ENCODE data around the gene CDC42EP4. TPM values are rescaled to one million over a fixed set of nuclear protein-coding genes. Genes with fewer than 3 reads are reported as not detected.

The CDC42EP4 gene
- total RNA-seq, 1 donor from 2014 or later, result 33.4 TPM

DNA sequence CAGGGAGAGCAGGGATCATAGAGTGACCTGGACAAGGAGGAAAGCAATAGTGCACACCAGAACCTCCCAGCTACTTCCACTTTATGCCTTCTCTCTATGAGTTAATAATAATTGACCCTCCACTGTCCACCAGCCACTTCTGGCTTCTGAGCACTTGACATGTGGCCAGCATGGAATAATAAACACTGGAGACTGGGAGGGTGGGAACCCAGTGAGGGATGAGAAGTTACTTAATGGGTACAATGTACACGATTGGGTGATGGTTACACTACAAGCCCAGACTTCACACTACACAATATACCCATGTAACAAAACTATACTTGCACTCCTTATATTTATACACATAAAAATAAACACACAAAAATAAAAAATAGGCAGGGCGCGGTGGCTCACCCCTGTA, 11.4 kb downstream of the CDC42EP4 start:
- H3K9me3 Mint-ChIP-seq, result peaks cover 2% of the 10 kb centered on the region
- peaks cover 31% of the 10 kb centered on the region for H3K4me1 Mint-ChIP-seq
- peaks cover 10% of the 10 kb centered on the region for H3K27me3 Mint-ChIP-seq (ENCODE audit: low read depth)
- TF ChIP-seq, protein P1, sequence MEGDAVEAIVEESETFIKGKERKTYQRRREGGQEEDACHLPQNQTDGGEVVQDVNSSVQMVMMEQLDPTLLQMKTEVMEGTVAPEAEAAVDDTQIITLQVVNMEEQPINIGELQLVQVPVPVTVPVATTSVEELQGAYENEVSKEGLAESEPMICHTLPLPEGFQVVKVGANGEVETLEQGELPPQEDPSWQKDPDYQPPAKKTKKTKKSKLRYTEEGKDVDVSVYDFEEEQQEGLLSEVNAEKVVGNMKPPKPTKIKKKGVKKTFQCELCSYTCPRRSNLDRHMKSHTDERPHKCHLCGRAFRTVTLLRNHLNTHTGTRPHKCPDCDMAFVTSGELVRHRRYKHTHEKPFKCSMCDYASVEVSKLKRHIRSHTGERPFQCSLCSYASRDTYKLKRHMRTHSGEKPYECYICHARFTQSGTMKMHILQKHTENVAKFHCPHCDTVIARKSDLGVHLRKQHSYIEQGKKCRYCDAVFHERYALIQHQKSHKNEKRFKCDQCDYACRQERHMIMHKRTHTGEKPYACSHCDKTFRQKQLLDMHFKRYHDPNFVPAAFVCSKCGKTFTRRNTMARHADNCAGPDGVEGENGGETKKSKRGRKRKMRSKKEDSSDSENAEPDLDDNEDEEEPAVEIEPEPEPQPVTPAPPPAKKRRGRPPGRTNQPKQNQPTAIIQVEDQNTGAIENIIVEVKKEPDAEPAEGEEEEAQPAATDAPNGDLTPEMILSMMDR (conservative IDR thresholded peaks at IDR 0.05), result no peak
- peaks cover 2% of the 10 kb centered on the region for H3K36me3 Mint-ChIP-seq (ENCODE audit: low read depth)
- H3K27ac Mint-ChIP-seq (ENCODE audit: unreplicated experiment), result no peak overlapping the region
- DNase-seq (ENCODE audit: low read depth, low spot score), result no peak
- no peak overlapping the region for H3K4me3 Mint-ChIP-seq

DNA sequence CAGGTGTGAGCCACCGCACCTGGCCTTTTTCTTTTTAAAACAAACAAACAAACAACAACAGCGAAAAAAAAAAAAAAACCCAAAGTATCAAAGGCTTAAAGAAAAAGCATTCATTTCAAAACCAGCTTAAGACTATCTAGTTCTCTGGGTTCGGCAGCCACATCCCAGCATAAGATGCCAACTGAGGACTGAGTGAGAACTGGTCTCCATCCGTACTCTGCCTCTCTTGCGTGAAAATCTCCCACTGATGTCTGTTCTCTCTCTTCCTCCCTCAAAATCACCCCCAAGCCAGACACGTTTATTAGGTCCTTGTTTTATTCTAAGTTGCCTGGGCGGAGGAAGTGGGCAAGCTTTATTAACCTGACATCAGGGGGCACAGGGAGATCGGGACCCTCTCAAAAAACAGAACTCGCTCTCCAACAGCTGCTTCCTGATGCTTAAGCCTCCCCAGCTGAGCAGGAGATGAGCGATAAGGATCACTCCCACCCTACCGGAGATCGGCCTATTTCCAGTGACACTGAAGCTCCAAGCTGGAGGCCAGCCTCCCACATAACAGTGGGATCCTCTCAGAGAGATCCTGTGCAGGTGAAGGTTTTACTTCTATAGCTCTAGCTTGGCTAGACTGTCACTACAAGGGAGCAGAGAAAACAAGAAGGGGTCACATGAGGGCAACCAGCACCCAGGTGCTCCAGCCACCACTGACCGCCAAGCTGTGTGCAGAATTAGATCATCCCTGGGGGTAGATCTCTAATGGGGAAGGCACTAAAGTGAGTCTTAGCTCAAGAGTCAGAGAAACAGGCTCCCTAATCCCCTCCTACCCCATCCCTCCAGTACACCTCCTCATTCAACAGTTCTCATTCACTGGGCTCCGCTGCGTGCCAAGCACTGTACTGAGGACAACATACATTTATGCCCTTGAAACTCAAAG, 13.6 kb downstream of the CDC42EP4 start:
- no peak for DNase-seq (ENCODE audit: low read depth, low spot score)
- TF ChIP-seq, protein P1 (conservative IDR thresholded peaks at IDR 0.05), result no peak
- H3K4me1 Mint-ChIP-seq, result peaks cover 13% of the 10 kb centered on the region
- H3K27me3 Mint-ChIP-seq (ENCODE audit: low read depth), result peaks cover 9% of the 10 kb centered on the region
- no peaks in the 10 kb centered on the region for H3K9me3 Mint-ChIP-seq
- H3K27ac Mint-ChIP-seq (ENCODE audit: unreplicated experiment), result no peak overlapping the region
- H3K36me3 Mint-ChIP-seq (ENCODE audit: low read depth), result no peaks in the 10 kb centered on the region
- H3K4me3 Mint-ChIP-seq, result no peak overlapping the region

DNA sequence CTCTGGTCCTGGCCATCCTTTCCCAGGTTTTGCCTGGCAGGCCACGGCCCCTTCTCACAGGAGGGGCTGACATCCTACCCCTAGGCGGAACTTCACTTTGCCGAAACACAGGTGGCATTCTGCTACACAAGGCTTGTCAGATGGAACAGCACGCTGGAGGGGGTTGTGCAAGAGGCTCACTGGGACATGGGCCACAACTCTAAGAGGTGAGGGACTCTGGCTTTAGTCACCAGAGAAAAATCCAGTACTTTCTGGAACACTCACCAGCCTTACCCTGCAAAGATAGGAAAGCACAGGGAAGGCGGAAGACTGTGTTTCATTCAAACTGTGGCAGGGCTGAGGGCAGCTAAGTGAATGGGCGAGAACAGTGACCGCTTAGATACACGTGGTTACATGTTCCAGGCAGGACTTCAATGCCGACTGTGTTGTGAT, 18.3 kb downstream of the CDC42EP4 start:
- TF ChIP-seq, protein P1 (conservative IDR thresholded peaks at IDR 0.05), result no peak
- no peaks in the 10 kb centered on the region for H3K9me3 Mint-ChIP-seq
- H3K4me3 Mint-ChIP-seq, result no peak overlapping the region
- H3K36me3 Mint-ChIP-seq (ENCODE audit: low read depth), result no peaks in the 10 kb centered on the region
- peaks cover 28% of the 10 kb centered on the region for H3K27me3 Mint-ChIP-seq (ENCODE audit: low read depth)
- H3K4me1 Mint-ChIP-seq, result peaks cover 25% of the 10 kb centered on the region
- DNase-seq (ENCODE audit: low read depth, low spot score), result no peak
- H3K27ac Mint-ChIP-seq (ENCODE audit: unreplicated experiment), result no peak overlapping the region

DNA sequence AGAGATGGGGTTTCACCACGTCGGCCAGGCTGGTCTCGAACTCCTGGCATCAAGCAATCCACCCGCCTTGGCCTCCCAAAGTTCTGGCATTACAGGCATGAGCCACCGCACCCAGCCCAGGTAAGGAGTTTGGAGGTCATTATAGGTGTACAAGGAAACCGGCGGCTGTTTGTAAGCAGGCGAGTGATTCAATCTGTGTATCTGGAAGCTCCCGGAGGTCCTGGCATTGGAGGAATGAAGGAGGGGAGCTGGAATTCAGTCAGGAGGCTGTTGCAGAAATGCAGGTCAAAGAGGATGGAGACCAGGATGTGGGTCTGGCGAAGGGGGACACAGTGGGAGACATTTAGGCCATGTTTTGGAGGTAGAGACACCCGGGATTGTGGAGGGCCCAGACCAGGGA, 18.8 kb downstream of the CDC42EP4 start:
- no peaks in the 10 kb centered on the region for H3K36me3 Mint-ChIP-seq (ENCODE audit: low read depth)
- DNase-seq (ENCODE audit: low read depth, low spot score), result no peak
- TF ChIP-seq, protein P1 (conservative IDR thresholded peaks at IDR 0.05), result no peak
- H3K4me1 Mint-ChIP-seq, result peaks cover 21% of the 10 kb centered on the region
- H3K27me3 Mint-ChIP-seq (ENCODE audit: low read depth), result peaks cover 25% of the 10 kb centered on the region
- no peak overlapping the region for H3K27ac Mint-ChIP-seq (ENCODE audit: unreplicated experiment)
- no peaks in the 10 kb centered on the region for H3K9me3 Mint-ChIP-seq
- no peak overlapping the region for H3K4me3 Mint-ChIP-seq

DNA sequence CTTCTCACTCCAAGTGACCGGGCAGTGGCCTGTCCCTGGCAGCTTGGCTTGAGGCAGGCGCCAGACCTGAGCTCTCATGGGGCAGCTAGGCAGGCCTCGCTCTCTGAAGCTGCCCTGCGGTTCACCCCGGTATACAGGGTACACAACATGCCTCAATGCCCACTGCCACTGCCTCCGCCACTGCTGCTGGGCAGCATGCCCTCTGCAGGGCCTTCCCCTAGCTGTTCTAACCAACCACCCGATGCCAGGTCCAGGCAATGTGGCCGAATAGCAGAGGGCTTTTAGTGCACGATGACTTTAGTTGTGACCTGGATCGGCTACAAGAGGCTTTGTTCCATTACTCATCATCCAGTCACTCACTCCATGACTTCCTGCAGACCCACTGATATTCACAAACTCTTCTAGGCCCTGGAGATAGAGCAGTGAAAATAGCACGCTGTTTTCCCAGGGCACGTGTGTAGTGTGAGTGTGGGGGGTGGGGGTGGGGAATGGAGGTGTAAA, 19.7 kb downstream of the CDC42EP4 start:
- Mint-ChIP-seq H3K4me1 (peaks cover 18% of the 10 kb centered on the region), H3K27me3 (ENCODE audit: low read depth) (peaks cover 31% of the 10 kb centered on the region), H3K4me3 (no peak overlapping the region), H3K27ac (ENCODE audit: unreplicated experiment) (no peak overlapping the region), H3K36me3 (ENCODE audit: low read depth) (no peaks in the 10 kb centered on the region), H3K9me3 (no peaks in the 10 kb centered on the region)
- no peak for DNase-seq (ENCODE audit: low read depth, low spot score)
- TF ChIP-seq, protein P1 (conservative IDR thresholded peaks at IDR 0.05), result no peak
